H1 (cell line): ENCODE results near the gene SUSD6. TPM values are rescaled to one million over a fixed set of nuclear protein-coding genes. Genes with fewer than 3 reads are reported as not detected.

Source experiments
- CHD7 ChIP-seq: fragments of 300-600 bp; sonication (generic); IDR thresholded peaks from 2 replicates; pipeline ENCODE4 v1.7.1; 2012; ENCODE audit warnings: low read length, moderate library complexity, mild to moderate bottlenecking, inconsistent platforms; ENCODE audit not compliant: insufficient replicate concordance
- CREB1 ChIP-seq: IDR thresholded peaks from 2 replicates; pipeline ENCODE4 v1.6.1; 2012; ENCODE audit warnings: inconsistent platforms
- GABPA ChIP-seq: IDR thresholded peaks from 2 replicates; pipeline ENCODE4 v1.6.1; 2011; ENCODE audit warnings: mild to moderate bottlenecking, low read length, moderate library complexity, borderline replicate concordance; ENCODE audit not compliant: insufficient read depth
- HDAC6 ChIP-seq: IDR thresholded peaks from one replicate; pipeline ENCODE4 v1.7.1; 2012; ENCODE audit warnings: low read depth, mild to moderate bottlenecking, inconsistent platforms, low read length, moderate library complexity
- POU5F1 ChIP-seq: IDR thresholded peaks from 2 replicates; pipeline ENCODE4 v1.6.1; 2011; ENCODE audit warnings: low read depth, mild to moderate bottlenecking, low read length, moderate library complexity
- RXRA ChIP-seq: IDR thresholded peaks from 2 replicates; pipeline ENCODE4 v1.6.1; 2011; ENCODE audit warnings: low read depth, mild to moderate bottlenecking, low read length, moderate library complexity; ENCODE audit not compliant: insufficient read depth
- SRF ChIP-seq: IDR thresholded peaks from 2 replicates; pipeline ENCODE4 v1.6.1; 2011; ENCODE audit warnings: mild to moderate bottlenecking, low read depth, low read length, moderate library complexity
- ZNF274 ChIP-seq: IDR thresholded peaks from 2 replicates; pipeline ENCODE4 v1.7.0; 2012; ENCODE audit warnings: low read length, borderline replicate concordance; ENCODE audit errors: extremely low read depth
- polyA plus RNA-seq, 7 experiments: library from polyadenylated mRNA; depleted of rRNA in 3 of 7; stranded (reverse) in 5 of 7; unstranded in 2 of 7; fragments of >200 nt in 5 of 7; fragments of 200-250 nt in 2 of 7; gene quantifications; 1 replicate in 5 of 7; 2 replicates in 1 of 7; 4 replicates in 1 of 7; pipeline versions ENCODE4 v1.2.1 to v1.2.3, GENCODE V29; 2011 to 2013; ENCODE audit warnings: missing spikeins in 2 of 7, mixed read lengths in 2 of 7
- total RNA-seq: library from RNA; stranded (reverse); fragmentation: NEBNext Ultra II Directional; extraction: Animal tissue kit (Norgen Biotek cat#: 25700); gene quantifications from 2 replicates; pipeline ENCODE4 v1.2.1, GENCODE V29; 2021

The SUSD6 gene
- total and polyA plus RNA-seq, 2 of the 8 experiments (the other 6 are each of a cell fraction or from before 2014, with no cell fraction given) = 3.0 to 3.8 TPM

- no peak for TF ChIP-seq CHD7
- TF ChIP-seq ZNF274 = no peak
- TF ChIP-seq HDAC6 = no peak
- TF ChIP-seq SRF = no peak
- TF ChIP-seq POU5F1 = no peak
- no peak for TF ChIP-seq GABPA
- TF ChIP-seq CREB1 = no peak
- no peak for TF ChIP-seq RXRA
Measured at GRCh38 chr14:69662636-69663299, 51.4 kb downstream of the SUSD6 start (continued).
